ENCODE data around the gene OR10V1. TPM values are rescaled to one million over a fixed set of nuclear protein-coding genes. Genes with fewer than 3 reads are reported as not detected.

Gene OR10V1
- total and polyA plus RNA-seq, 2 of the 4 experiments (the other 2 are of a cell fraction), result not detected

- Histone ChIP-seq H2AFZ (replicated peaks; ENCODE audit: low read length, poor library complexity) (peak overlapping the region; percentile 34), H2BK5ac (ENCODE audit: low read depth, low read length, poor library complexity, severe bottlenecking) (no peak overlapping the region), H4K91ac (ENCODE audit: insufficient read depth, low read depth, low read length) (no peak overlapping the region), H3K36me3 (ENCODE audit: control insufficient read depth, insufficient read depth, low read length) (no peaks in the 10 kb centered on the region), H3K9me3 (ENCODE audit: control insufficient read depth, insufficient read depth, low read length) (no peaks in the 10 kb centered on the region), H3K4me3 (ENCODE audit: insufficient read depth, low read depth, low read length) (no peak overlapping the region), H2BK20ac (ENCODE audit: low read depth, low read length) (no peak overlapping the region), H2BK15ac (ENCODE audit: low read depth, low read length) (no peak overlapping the region), H4K8ac (ENCODE audit: low read depth in 2 of 2, low read length in 2 of 2) (no peak overlapping the region), H3K56ac (ENCODE audit: extremely low read depth, insufficient read depth, low read length) (no peak overlapping the region), H3K79me1 (ENCODE audit: low read depth in 1 of 2, low read length in 2 of 2) (no peaks in the 10 kb centered on the region), H4K20me1 (ENCODE audit: insufficient read depth, low read length) (no peaks in the 10 kb centered on the region), H3K4me2 (ENCODE audit: low read depth, low read length) (no peak overlapping the region), H2AK9ac (replicated peaks; ENCODE audit: low read depth, low read length, poor library complexity) (peak overlapping the region; percentile 40), H3K14ac (replicated peaks; ENCODE audit: low read depth, low read length) (no peak overlapping the region), H2AK5ac (ENCODE audit: low read depth, low read length) (no peak overlapping the region), H3K23ac (ENCODE audit: low read depth, low read length) (no peak overlapping the region), H3K9ac (ENCODE audit: low read depth, low read length) (no peak overlapping the region), H2BK120ac (ENCODE audit: low read depth, low read length) (no peak overlapping the region), H3K9me1 (ENCODE audit: insufficient read depth, low read length) (no peaks in the 10 kb centered on the region), H3K4ac (ENCODE audit: low read depth, low read length) (no peak overlapping the region), H3K18ac (ENCODE audit: low read depth, low read length) (no peak overlapping the region), H3K27me3 (ENCODE audit: control insufficient read depth, insufficient read depth, low read length) (no peaks in the 10 kb centered on the region), H3K4me1 (ENCODE audit: control insufficient read depth, insufficient read depth, low read length) (no peaks in the 10 kb centered on the region), H4K5ac (ENCODE audit: low read depth, low read length) (no peak overlapping the region), H3K27ac (ENCODE audit: insufficient read depth, low read length) (no peak overlapping the region)
- in situ Hi-C loops (cut with MboI; ENCODE audit: low sequenced_read_pairs), result no loop called here
- BruUV-seq (replicated peaks), result no TSS peak
- ChIA-PET CTCF (interaction anchor here (0.5 to 2.5 kb wide), 4 partner anchors 9 to 143 kb away, joined by 3 to 9 read pairs (median 5); partner anchors contain the start of gene PATL1), POLR2A (ENCODE audit: unreplicated experiment) (no interaction called here)
- no CpG with 5 or more reads among the region's 1 CpG for WGBS, 2 experiments (ENCODE audit: extremely low coverage in 2 of 2, insufficient read length in 1 of 2)
- dilution Hi-C loops (cut with HindIII; ENCODE audit: low sequenced_read_pairs, unreplicated experiment), result no loop called here
- intact Hi-C loops (cut with micrococcal nuclease), result loop anchor here (1.0 to 5.0 kb wide), 5 partner anchors 72 to 508 kb away; partner anchors contain the start of gene DTX4
- DNase-seq, result peak; percentile 83
- ATAC-seq (ENCODE audit: low read depth), result peak; percentile 100
- TF ChIP-seq RFX5 (IDR thresholded peaks at IDR 0.05; ENCODE audit: low read depth, low read length), result no peak
- no peak for TF ChIP-seq RCOR1 (IDR thresholded peaks at IDR 0.05; ENCODE audit: insufficient replicate concordance, low read length)
- no peak for TF ChIP-seq FOS (IDR thresholded peaks at IDR 0.05; ENCODE audit: low read depth, low read length)
- no peak for TF ChIP-seq MXI1 (IDR thresholded peaks at IDR 0.05; ENCODE audit: borderline replicate concordance, low read depth, low read length)
- no peak for TF ChIP-seq BHLHE40 (IDR thresholded peaks at IDR 0.05; ENCODE audit: low read depth, low read length)
- TF ChIP-seq CHD1 (IDR thresholded peaks at IDR 0.05; ENCODE audit: low read depth, low read length), result no peak
- TF ChIP-seq CEBPB (IDR thresholded peaks at IDR 0.05; ENCODE audit: low read depth, low read length), result peak; percentile 49; the same call in 1 of the 2 replicates
- TF ChIP-seq, protein P1, sequence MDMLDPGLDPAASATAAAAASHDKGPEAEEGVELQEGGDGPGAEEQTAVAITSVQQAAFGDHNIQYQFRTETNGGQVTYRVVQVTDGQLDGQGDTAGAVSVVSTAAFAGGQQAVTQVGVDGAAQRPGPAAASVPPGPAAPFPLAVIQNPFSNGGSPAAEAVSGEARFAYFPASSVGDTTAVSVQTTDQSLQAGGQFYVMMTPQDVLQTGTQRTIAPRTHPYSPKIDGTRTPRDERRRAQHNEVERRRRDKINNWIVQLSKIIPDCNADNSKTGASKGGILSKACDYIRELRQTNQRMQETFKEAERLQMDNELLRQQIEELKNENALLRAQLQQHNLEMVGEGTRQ (IDR thresholded peaks at IDR 0.05; ENCODE audit: low read depth, low read length), result no peak
- no peak for TF ChIP-seq NFE2L2 (IDR thresholded peaks at IDR 0.05; ENCODE audit: low read depth, low read length)
- no peak for TF ChIP-seq POLR2A (IDR thresholded peaks at IDR 0.05; ENCODE audit: low read depth, low read length)
- TF ChIP-seq RAD21 (IDR thresholded peaks at IDR 0.05; ENCODE audit: low read length), result peak; percentile 88
- TF ChIP-seq MAFK (IDR thresholded peaks at IDR 0.05; ENCODE audit: low read depth, low read length), result peak; percentile 27; the same call in 1 of the 2 replicates
- TF ChIP-seq ELK1 (IDR thresholded peaks at IDR 0.05; ENCODE audit: borderline replicate concordance, low read depth, low read length), result no peak
- TF ChIP-seq CTCF (conservative IDR thresholded peaks at IDR 0.05; ENCODE audit: low read depth, low read length), result peak; percentile 87
- TF ChIP-seq SMC3 (IDR thresholded peaks at IDR 0.05; ENCODE audit: low read depth, low read length), result peak; percentile 70
Measured at GRCh38 chr11:59680287-59681154, 33.1 kb downstream of the OR10V1 start.
